GM19238 (cell line): ENCODE data around the gene FOXO6.
A peak's percentile ranks its signal among the peaks of the same experiment; 100 is the strongest.

Source experiments
- DNase-seq: peaks from one replicate; pipeline ENCODE4 v3.0.0; 2011; ENCODE audit warnings: low spot score; ENCODE audit not compliant: insufficient read length

The FOXO6 gene

GRCh38 chr1:41400225-41400624 lies 39.0 kb downstream of the FOXO6 start:
- DNase-seq, result no peak

- no peak for DNase-seq
Measured at GRCh38 chr1:41401899-41402298, 40.7 kb downstream of the FOXO6 start.

GRCh38 chr1:41404308-41404761 lies 43.1 kb downstream of the FOXO6 start:
- DNase-seq, result no peak

- no peak for DNase-seq
Measured at GRCh38 chr1:41407664-41408252, 46.5 kb downstream of the FOXO6 start.

GRCh38 chr1:41408691-41409090 lies 47.5 kb downstream of the FOXO6 start:
- no peak for DNase-seq

- no peak for DNase-seq
Measured at GRCh38 chr1:41409825-41410224, 48.6 kb downstream of the FOXO6 start.

GRCh38 chr1:41410462-41410861 lies 49.2 kb downstream of the FOXO6 start:
- DNase-seq, result no peak

GRCh38 chr1:41411229-41411628 lies 50.0 kb downstream of the FOXO6 start:
- no peak for DNase-seq

- no peak for DNase-seq
Measured at GRCh38 chr1:41412748-41413147, 51.5 kb downstream of the FOXO6 start.

GRCh38 chr1:41413748-41414281 lies 52.6 kb downstream of the FOXO6 start:
- DNase-seq, result no peak

- DNase-seq, result no peak
Measured at GRCh38 chr1:41414296-41414695, 53.1 kb downstream of the FOXO6 start.

- DNase-seq, result no peak
Measured at GRCh38 chr1:41414716-41415306, 53.6 kb downstream of the FOXO6 start.

GRCh38 chr1:41416081-41416480 lies 54.8 kb downstream of the FOXO6 start:
- no peak for DNase-seq

GRCh38 chr1:41416552-41417334 lies 55.5 kb downstream of the FOXO6 start:
- peak; percentile 78 for DNase-seq

- DNase-seq, result no peak
Measured at GRCh38 chr1:41417335-41417682, 56.1 kb downstream of the FOXO6 start.

- no peak for DNase-seq
Measured at GRCh38 chr1:41417746-41418145, 56.5 kb downstream of the FOXO6 start.

- DNase-seq, result no peak
Measured at GRCh38 chr1:41418857-41419583, 57.8 kb downstream of the FOXO6 start.

- no peak for DNase-seq
Measured at GRCh38 chr1:41419584-41420295, 58.5 kb downstream of the FOXO6 start.

GRCh38 chr1:41420351-41420750 lies 59.1 kb downstream of the FOXO6 start:
- no peak for DNase-seq

- DNase-seq, result no peak
Measured at GRCh38 chr1:41420860-41421259, 59.6 kb downstream of the FOXO6 start.

GRCh38 chr1:41422306-41422705 lies 61.1 kb downstream of the FOXO6 start:
- no peak for DNase-seq
